Measurements from ENCODE around the gene MPV17. TPM values are rescaled to one million over a fixed set of nuclear protein-coding genes. Genes with fewer than 3 reads are reported as not detected.

MPV17 gene, protein sequence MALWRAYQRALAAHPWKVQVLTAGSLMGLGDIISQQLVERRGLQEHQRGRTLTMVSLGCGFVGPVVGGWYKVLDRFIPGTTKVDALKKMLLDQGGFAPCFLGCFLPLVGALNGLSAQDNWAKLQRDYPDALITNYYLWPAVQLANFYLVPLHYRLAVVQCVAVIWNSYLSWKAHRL
- 10 to 100 TPM; 41.8 to 60.0 (median 50.6) TPM for total RNA-seq

DNA sequence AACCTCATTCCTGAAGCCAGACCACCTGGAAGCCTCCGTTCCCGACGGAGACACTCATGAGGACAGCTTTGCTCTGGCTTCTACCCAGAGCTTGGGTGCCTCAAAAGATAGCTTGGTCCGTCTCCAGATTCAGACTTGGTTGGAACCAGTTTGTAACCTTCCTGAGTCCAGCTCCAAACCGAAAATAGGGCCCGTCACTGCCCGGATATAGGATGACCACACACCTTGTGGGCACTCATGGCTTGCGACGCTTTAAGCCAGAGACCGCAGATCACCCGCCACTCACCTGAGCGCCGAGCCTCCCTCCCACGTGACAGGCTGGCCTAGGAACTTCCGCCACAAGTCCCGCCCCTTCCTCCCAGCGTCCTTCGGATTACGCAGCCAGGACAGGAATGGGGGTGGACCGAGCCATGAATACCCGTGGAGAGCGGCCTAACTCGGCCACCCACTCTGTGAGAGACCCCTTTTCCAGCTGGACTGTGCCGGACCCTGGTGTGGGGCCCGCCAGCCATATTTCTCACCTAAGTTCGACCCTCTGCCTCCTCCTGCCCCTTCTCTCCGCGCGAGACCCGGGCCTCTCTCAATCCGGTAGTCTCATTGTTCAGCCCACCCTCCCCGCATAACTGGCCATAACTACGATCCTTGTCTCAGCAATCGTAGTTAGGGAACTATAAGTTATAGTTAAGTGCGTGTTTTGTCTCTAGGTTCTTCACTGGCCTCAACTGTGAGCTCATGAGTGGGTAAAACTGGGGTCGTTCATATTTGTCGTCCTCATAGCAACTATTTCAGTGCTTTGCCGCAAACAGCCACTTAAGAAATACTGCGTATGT is at the start of gene MPV17:
Gene MPV17, minus strand, starts transcription at position 332 of the 830 bp plus-strand sequence. CDS start 580 bp downstream, outside the sequence.
- TF ChIP-seq, protein P1, sequence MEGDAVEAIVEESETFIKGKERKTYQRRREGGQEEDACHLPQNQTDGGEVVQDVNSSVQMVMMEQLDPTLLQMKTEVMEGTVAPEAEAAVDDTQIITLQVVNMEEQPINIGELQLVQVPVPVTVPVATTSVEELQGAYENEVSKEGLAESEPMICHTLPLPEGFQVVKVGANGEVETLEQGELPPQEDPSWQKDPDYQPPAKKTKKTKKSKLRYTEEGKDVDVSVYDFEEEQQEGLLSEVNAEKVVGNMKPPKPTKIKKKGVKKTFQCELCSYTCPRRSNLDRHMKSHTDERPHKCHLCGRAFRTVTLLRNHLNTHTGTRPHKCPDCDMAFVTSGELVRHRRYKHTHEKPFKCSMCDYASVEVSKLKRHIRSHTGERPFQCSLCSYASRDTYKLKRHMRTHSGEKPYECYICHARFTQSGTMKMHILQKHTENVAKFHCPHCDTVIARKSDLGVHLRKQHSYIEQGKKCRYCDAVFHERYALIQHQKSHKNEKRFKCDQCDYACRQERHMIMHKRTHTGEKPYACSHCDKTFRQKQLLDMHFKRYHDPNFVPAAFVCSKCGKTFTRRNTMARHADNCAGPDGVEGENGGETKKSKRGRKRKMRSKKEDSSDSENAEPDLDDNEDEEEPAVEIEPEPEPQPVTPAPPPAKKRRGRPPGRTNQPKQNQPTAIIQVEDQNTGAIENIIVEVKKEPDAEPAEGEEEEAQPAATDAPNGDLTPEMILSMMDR (IDR thresholded peaks at IDR 0.05): peak in 1 of 4 experiments; percentile 24
- TF ChIP-seq POLR2A (IDR thresholded peaks at IDR 0.05): peak; percentile 72 to 89
- H3K4me3 ChIP-seq: peak within 1 kb of the TSS; percentile 74 to 86
- peak within 1 kb of the TSS; percentile 92 for H3K27ac ChIP-seq
- intact Hi-C loops (cut with DNase I; ENCODE audit: low total_unique reads): no loop called here
- H3K36me3 ChIP-seq: no peaks in the 10 kb centered on the region
- H3K9me3 ChIP-seq: no peaks in the 10 kb centered on the region
- H3K4me1 ChIP-seq: peaks cover 0 to 7% of the 10 kb centered on the region in 2 donors
- H3K27me3 ChIP-seq: no peaks in the 10 kb centered on the region
- peak; percentile 91 to 92 for DNase-seq

DNA sequence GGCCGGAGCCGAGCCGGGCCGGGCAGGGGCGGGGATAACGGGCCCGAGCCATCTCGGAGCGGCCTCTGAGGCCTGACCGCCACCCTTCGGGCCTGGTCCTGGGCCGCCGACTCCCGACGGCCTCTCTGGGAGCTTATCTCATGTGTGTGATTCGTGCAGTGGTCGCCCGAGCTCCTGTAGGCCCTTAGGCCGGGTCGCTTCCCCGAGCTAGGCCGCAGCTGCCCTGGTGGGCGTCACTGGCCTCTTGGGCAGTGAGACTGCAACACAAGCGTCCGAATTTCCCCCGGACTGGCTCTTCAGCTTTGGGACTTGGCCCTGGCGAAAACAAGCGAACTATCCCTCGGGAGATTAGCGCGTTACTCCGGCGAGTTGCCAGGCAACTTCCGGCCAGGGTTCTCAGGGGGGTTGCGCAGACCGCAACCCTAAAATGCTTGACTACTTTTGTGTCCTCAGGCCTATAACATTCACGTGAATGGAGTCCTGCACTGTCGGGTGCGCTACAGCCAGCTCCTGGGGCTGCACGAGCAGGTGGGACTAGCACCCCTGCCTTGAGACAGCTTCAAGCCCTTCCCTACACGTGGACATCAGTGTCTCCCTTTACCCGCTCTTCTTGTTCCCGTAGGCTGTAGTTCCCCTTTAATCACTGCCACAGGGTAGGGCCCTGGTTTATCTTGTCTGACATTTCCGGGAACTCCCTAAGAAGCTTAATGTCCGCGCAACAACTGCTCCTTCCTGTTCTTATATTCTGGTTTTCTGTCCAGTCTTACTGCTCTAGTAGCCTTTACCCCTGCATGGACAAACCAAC is 48.1 kb upstream of the MPV17 start:
- DNase-seq: no peak
- no peak for TF ChIP-seq POLR2A (IDR thresholded peaks at IDR 0.05)
- TF ChIP-seq, protein P1 (IDR thresholded peaks at IDR 0.05): no peak
- Histone ChIP-seq H3K9me3 (no peaks in the 10 kb centered on the region), H3K27ac (peak overlapping the region; percentile 67 to 91), H3K27me3 (no peaks in the 10 kb centered on the region), H3K4me1 (peaks cover 16 to 30% of the 10 kb centered on the region in 2 donors), H3K36me3 (no peaks in the 10 kb centered on the region), H3K4me3 (peak overlapping the region; percentile 65 to 96)
- intact Hi-C loops (cut with DNase I; ENCODE audit: low total_unique reads): no loop called here

DNA sequence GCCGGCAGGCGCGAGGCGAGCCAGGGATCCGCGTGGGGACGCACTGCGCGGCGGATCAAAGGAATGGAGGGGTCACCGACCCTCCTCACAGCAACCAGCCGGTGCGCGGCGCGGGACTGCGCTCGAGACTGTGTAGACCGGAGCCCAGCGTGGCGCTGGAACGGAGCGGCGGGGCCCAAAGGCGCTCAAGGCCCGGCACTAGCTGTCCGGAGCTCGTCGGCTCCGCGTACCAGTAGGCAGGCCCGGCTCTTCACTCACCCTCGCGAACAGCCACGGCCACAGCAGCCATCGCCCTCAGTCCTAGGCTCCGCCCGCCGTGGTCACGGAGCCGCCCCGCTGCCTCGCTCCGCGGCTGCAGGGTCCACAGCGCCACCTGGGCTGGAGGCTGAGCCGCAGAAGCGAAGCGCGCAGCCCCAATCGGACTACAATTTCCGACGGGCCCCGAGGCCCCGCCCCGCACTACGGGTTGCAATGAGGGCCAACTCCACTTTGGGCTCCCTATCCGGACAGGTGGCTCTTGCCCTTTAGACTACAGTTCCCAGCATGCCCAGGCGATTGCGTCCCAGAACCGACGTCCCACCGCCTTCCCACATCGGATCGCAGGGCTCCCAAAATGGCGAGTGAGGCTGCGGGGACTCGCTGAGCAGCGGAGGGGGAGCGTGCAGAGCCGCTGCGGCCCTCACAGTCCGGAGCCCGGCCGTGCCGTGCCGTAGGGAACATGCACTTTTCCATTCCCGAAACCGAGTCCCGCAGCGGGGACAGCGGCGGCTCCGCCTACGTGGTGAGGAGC is 47.3 kb upstream of the MPV17 start, which contains the start of the genes EIF2B4 and SNX17:
Gene EIF2B4, minus strand, starts transcription at position 313 of the 790 bp plus-strand sequence. Its CDS starts 24 bp downstream, at position 289.
Gene SNX17, plus strand, starts transcription at position 591 of the 790 bp plus-strand sequence. Its CDS starts 128 bp downstream, at position 719.
- peak; percentile 99 to 100 for DNase-seq
- Histone ChIP-seq H3K4me3 (peak within 1 kb of the TSS; percentile 65 to 96), H3K4me1 (peaks cover 16 to 30% of the 10 kb centered on the region in 2 donors), H3K27me3 (no peaks in the 10 kb centered on the region), H3K27ac (peak within 1 kb of the TSS; percentile 83 to 91), H3K9me3 (no peaks in the 10 kb centered on the region), H3K36me3 (no peaks in the 10 kb centered on the region)
- TF ChIP-seq, protein P1 (IDR thresholded peaks at IDR 0.05): peak; percentile 75 to 90 (median 84)
- peak; percentile 39 to 64 for TF ChIP-seq POLR2A (IDR thresholded peaks at IDR 0.05)
- intact Hi-C loops (cut with DNase I; ENCODE audit: low total_unique reads): no loop called here

DNA sequence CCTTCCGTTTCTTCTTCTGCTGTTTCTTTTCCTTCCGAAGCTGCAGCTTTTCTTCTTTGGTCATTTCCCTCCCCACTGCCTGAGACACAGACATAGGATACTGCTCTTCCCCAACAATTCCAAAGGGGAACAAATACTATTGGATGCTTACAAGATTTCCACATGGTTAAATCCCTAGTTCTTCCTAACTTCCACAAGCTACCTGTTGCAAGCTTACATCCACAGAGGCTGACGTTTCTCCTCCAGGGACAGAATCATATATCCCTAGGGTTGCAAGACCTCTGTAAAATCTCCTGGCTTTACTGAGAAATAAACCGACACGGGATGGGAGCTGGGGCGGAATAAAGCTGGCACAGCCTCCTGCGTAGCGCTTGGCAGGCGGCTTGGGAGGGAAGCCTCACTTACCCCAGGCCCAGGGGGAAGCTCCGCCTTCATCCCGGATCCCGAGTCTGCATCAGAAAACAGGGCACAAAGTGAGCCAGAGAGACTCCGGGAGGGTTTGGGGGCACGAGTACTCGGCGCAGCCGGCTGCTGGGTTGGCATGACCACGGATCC is 46.7 kb upstream of the MPV17 start:
- TF ChIP-seq POLR2A (IDR thresholded peaks at IDR 0.05): no peak
- TF ChIP-seq, protein P1 (IDR thresholded peaks at IDR 0.05): no peak
- intact Hi-C loops (cut with DNase I; ENCODE audit: low total_unique reads): no loop called here
- H3K27me3 ChIP-seq: no peaks in the 10 kb centered on the region
- H3K36me3 ChIP-seq: no peaks in the 10 kb centered on the region
- peak overlapping the region; percentile 83 to 84 for H3K27ac ChIP-seq
- peaks cover 16 to 30% of the 10 kb centered on the region in 2 donors for H3K4me1 ChIP-seq
- no peaks in the 10 kb centered on the region for H3K9me3 ChIP-seq
- DNase-seq: no peak
- peak overlapping the region; percentile 65 to 96 for H3K4me3 ChIP-seq

Data from uterus (tissue), 4 donors.